ENCODE measurements around the gene MYPN.

The MYPN gene

DNA sequence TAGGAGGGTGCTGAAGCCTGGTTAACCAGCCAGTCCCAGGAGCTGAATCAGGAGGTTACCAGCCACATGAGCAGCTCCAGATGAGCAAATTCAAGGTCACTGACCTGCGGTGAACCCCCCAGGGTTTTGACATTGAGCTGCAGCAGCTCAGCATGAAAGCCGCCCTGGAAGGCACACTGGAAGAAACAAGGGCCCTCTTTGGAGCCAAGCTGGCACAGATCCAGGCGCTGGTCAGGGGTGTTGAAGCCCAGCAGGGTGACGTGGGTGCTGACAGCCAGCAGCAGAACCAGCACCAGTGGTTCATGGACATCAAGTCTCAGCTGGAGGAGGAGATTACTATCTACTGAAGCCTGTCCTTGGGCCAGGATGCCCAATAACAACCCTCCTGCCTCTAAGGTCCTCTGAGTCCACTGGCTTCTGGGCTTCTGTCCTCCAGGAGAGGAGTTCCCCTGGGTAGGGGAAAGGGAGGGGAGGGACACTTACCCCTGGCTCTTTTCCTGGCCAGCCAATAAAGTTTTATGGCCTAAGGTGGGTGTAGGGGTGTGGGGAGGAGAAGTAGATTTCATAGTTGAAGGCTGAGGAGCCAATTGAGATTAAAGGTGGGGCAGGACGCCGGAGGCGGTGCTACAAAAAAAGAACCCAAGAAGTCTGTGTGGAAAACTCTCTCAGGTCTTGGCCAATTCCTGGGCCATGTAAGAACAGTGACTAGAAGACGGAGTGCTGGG, 152.0 kb downstream of the MYPN start:
- DNase-seq (ENCODE audit: low read depth) = no peak
- TF ChIP-seq, protein P1, sequence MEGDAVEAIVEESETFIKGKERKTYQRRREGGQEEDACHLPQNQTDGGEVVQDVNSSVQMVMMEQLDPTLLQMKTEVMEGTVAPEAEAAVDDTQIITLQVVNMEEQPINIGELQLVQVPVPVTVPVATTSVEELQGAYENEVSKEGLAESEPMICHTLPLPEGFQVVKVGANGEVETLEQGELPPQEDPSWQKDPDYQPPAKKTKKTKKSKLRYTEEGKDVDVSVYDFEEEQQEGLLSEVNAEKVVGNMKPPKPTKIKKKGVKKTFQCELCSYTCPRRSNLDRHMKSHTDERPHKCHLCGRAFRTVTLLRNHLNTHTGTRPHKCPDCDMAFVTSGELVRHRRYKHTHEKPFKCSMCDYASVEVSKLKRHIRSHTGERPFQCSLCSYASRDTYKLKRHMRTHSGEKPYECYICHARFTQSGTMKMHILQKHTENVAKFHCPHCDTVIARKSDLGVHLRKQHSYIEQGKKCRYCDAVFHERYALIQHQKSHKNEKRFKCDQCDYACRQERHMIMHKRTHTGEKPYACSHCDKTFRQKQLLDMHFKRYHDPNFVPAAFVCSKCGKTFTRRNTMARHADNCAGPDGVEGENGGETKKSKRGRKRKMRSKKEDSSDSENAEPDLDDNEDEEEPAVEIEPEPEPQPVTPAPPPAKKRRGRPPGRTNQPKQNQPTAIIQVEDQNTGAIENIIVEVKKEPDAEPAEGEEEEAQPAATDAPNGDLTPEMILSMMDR (conservative IDR thresholded peaks at IDR 0.05; ENCODE audit: control insufficient read depth, insufficient read depth, low read depth, low read length) = no peak
- H3K4me3 ChIP-seq (ENCODE audit: control insufficient read depth, low read depth, low read length) = no peak overlapping the region
